ENCODE results near the gene HES4. TPM values are rescaled to one million over a fixed set of nuclear protein-coding genes. Genes with fewer than 3 reads are reported as not detected.

Gene HES4
- total and polyA plus RNA-seq, 8 donors: 4.0 to 212 (median 29.3) TPM; not detected in 1

DNA sequence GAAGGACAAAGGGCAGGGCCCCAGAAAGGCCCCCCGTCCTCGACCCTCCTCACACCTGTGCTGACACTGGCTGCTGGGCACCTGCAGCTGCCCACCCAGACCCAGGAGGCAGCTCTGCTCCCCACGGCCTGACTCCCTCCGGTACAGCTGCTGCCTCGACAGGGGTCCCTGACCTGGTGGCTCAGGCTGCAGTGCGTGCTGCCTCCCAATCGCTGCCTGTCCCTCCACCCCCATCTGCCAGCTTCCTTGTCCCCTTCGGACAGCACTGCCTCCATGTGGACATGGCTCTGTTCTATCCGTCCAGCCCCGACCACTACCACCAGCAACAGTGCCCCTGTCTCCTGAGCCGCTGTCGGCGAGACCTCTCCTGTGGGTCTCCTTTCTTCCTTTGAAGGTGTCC, 45.0 kb downstream of the HES4 start:
- intact Hi-C loops (cut with DNase I; ENCODE audit: low total_unique reads): no loop called here
- no peaks in the 10 kb centered on the region for H3K9me3 ChIP-seq
- TF ChIP-seq EP300 (IDR thresholded peaks at IDR 0.05) (no peak), POLR2AphosphoS5 (IDR thresholded peaks at IDR 0.05) (no peak), POLR2A (IDR thresholded peaks at IDR 0.05) (no peak)
- TF ChIP-seq, protein P1, sequence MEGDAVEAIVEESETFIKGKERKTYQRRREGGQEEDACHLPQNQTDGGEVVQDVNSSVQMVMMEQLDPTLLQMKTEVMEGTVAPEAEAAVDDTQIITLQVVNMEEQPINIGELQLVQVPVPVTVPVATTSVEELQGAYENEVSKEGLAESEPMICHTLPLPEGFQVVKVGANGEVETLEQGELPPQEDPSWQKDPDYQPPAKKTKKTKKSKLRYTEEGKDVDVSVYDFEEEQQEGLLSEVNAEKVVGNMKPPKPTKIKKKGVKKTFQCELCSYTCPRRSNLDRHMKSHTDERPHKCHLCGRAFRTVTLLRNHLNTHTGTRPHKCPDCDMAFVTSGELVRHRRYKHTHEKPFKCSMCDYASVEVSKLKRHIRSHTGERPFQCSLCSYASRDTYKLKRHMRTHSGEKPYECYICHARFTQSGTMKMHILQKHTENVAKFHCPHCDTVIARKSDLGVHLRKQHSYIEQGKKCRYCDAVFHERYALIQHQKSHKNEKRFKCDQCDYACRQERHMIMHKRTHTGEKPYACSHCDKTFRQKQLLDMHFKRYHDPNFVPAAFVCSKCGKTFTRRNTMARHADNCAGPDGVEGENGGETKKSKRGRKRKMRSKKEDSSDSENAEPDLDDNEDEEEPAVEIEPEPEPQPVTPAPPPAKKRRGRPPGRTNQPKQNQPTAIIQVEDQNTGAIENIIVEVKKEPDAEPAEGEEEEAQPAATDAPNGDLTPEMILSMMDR (IDR thresholded peaks at IDR 0.05): no peak
- DNase-seq: no peak
- peaks cover 19 to 29% (median 28%) of the 10 kb centered on the region in 4 donors for H3K4me1 ChIP-seq
- H3K36me3 ChIP-seq: peaks cover 69 to 75% (median 72%) of the 10 kb centered on the region in 4 donors
- H3K27ac ChIP-seq: no peak overlapping the region
- H3K4me3 ChIP-seq: no peak overlapping the region
- WGBS, 5 donors: 79 to 92% (median 90%) methylated on average over 13 of the region's 13 CpGs
- peaks cover 0 to 4% (median 0%) of the 10 kb centered on the region in 3 donors for H3K27me3 ChIP-seq

DNA sequence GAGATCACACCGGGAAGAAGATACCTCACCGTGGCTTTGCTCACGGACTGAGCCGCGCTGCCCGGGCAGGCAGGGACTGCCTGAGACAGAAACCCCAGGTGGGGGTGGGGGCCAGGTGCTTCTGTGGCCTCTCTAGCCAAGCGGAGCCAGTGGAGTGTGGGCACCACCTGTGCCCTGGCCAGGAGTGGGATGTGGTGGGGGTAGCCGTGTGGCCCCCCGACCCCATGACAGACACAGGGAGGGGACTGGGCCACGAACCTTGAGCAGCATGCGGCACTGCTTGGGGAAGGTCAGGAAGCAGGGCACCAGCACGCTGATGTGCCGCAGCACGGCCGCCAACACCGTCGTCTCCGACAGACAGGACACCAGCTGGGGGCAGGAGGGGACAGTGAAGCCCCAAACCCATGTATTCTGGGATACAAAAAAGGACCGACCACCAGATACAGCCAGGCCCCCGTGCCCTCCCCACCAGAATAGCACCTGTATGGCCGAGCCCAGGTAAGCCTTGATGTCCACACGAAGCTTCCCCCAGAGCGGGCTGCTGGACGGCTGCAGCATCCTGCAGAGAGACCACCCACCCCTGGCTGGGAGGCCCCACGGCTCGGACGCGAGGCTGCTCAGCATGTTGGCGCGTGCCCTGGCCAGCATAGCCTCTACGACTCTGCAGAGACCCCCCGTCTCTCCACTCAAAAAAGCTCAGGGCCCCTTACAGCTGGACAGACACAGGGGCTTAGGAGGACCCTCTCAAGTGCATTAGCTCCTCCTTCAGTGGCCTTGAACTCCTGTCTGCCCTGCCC, 46.2 kb downstream of the HES4 start:
- Histone ChIP-seq H3K36me3 (peaks cover 79 to 87% (median 84%) of the 10 kb centered on the region in 4 donors), H3K27ac (no peak overlapping the region), H3K4me1 (peaks cover 13 to 22% (median 20%) of the 10 kb centered on the region in 4 donors), H3K4me3 (no peak overlapping the region), H3K9me3 (no peaks in the 10 kb centered on the region), H3K27me3 (no peaks in the 10 kb centered on the region)
- TF ChIP-seq POLR2A (IDR thresholded peaks at IDR 0.05) (no peak), EP300 (IDR thresholded peaks at IDR 0.05) (no peak), POLR2AphosphoS5 (IDR thresholded peaks at IDR 0.05) (no peak)
- TF ChIP-seq, protein P1 (IDR thresholded peaks at IDR 0.05): no peak
- intact Hi-C loops (cut with DNase I; ENCODE audit: low total_unique reads): no loop called here
- DNase-seq: no peak
- 88 to 97% (median 92%) methylated on average over 24 to 32 of the region's 32 CpGs for WGBS, 5 donors

- Histone ChIP-seq H3K27me3 (no peaks in the 10 kb centered on the region), H3K4me3 (no peak overlapping the region), H3K36me3 (peaks cover 90 to 99% (median 96%) of the 10 kb centered on the region in 4 donors), H3K27ac (no peak overlapping the region), H3K4me1 (peaks cover 3 to 11% (median 9%) of the 10 kb centered on the region in 4 donors), H3K9me3 (no peaks in the 10 kb centered on the region)
- no peak for DNase-seq
- intact Hi-C loops (cut with DNase I; ENCODE audit: low total_unique reads): no loop called here
- 86 to 92% (median 88%) methylated on average over 5 to 7 of the region's 7 CpGs for WGBS, 5 donors
- TF ChIP-seq, protein P1 (IDR thresholded peaks at IDR 0.05): no peak
- TF ChIP-seq POLR2A (IDR thresholded peaks at IDR 0.05) (no peak), EP300 (IDR thresholded peaks at IDR 0.05) (no peak)
Measured at GRCh38 chr1:952603-953002, 47.3 kb downstream of the HES4 start.

- TF ChIP-seq POLR2A (IDR thresholded peaks at IDR 0.05) (no peak), EP300 (IDR thresholded peaks at IDR 0.05) (no peak), POLR2AphosphoS5 (IDR thresholded peaks at IDR 0.05) (no peak)
- TF ChIP-seq, protein P1 (IDR thresholded peaks at IDR 0.05): no peak
- WGBS, 5 donors: 90 to 95% (median 92%) methylated on average over 13 to 15 of the region's 15 CpGs
- Histone ChIP-seq H3K36me3 (peaks cover 93 to 100% (median 99%) of the 10 kb centered on the region in 4 donors), H3K4me3 (no peak overlapping the region), H3K4me1 (peaks cover 0 to 7% (median 5%) of the 10 kb centered on the region in 4 donors), H3K9me3 (no peaks in the 10 kb centered on the region), H3K27ac (no peak overlapping the region), H3K27me3 (no peaks in the 10 kb centered on the region)
- no peak for DNase-seq
- intact Hi-C loops (cut with DNase I; ENCODE audit: low total_unique reads): no loop called here
Measured at GRCh38 chr1:952201-952600, 47.7 kb downstream of the HES4 start.

All from stomach (tissue), 9 donors.